IMR-90 (cell line): Measurements from ENCODE around the gene FRS3.

Experiments
- BHLHE40 ChIP-seq: fragments of 150-350 bp; IDR thresholded peaks from 2 replicates; pipeline ENCODE4 v1.6.1; 2016; ENCODE audit warnings: mild to moderate bottlenecking, low read depth, low read length
- MAZ ChIP-seq: IDR thresholded peaks from 2 replicates; pipeline ENCODE4 v1.6.1; 2012; ENCODE audit warnings: low read depth, mild to moderate bottlenecking, low read length, improper control_type of control experiment, moderate library complexity, borderline replicate concordance
- MXI1 ChIP-seq: IDR thresholded peaks from 2 replicates; pipeline ENCODE4 v1.6.1; 2012; ENCODE audit warnings: low read depth, mild to moderate bottlenecking, low read length, moderate library complexity, borderline replicate concordance
- POLR2A ChIP-seq: IDR thresholded peaks from 2 replicates; pipeline ENCODE4 v1.6.1; 2012; ENCODE audit warnings: mild to moderate bottlenecking, low read depth, low read length
- RAD21 ChIP-seq: IDR thresholded peaks from 2 replicates; pipeline ENCODE4 v1.6.1; 2012; ENCODE audit warnings: low read length, improper control_type of control experiment
- RFX5 ChIP-seq: IDR thresholded peaks from 2 replicates; pipeline ENCODE4 v1.8.0; 2012; ENCODE audit warnings: low read depth, mild to moderate bottlenecking, low read length, moderate library complexity
- SMC3 ChIP-seq: fragments of 150-350 bp; IDR thresholded peaks from 2 replicates; pipeline ENCODE4 v1.6.1; 2016; ENCODE audit warnings: low read depth, mild to moderate bottlenecking, antibody characterized with exemption, low read length, moderate library complexity
- TF ChIP-seq, protein P1 (sequence below): conservative IDR thresholded peaks from 2 replicates; pipeline ENCODE4 v1.5.1; 2012; ENCODE audit warnings: mild to moderate bottlenecking, low read depth, low read length, improper control_type of control experiment
- TF ChIP-seq, protein P2 (sequence below): fragments of 150-350 bp; IDR thresholded peaks from 2 replicates; pipeline ENCODE4 v1.6.1; 2016; ENCODE audit warnings: low read depth, mild to moderate bottlenecking, low read length, moderate library complexity, borderline replicate concordance
- TF ChIP-seq, protein P3 (sequence below): fragments of 150-350 bp; IDR thresholded peaks from 2 replicates; pipeline ENCODE4 v1.6.1; 2017; ENCODE audit warnings: mild to moderate bottlenecking, antibody characterized with exemption, low read length, low read depth

DNA sequence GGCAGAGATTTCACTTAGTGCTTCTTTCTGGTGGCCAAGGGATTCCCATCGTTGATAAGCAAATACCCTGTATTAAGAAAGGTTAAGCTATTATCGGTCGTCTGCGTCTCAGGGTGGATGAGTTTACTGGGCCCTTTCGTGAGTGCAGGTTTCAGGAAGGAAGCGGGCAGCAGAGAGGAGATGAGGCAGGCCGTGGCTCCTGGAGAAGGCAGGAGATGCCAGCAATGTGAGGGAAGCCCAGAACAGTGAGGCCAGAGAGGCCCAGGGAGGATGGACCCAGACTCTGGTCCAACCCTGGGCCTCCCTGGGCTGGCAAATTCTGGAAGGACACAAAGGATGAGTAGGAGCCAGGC is 55.5 kb downstream of the FRS3 start:
- TF ChIP-seq, protein P1, sequence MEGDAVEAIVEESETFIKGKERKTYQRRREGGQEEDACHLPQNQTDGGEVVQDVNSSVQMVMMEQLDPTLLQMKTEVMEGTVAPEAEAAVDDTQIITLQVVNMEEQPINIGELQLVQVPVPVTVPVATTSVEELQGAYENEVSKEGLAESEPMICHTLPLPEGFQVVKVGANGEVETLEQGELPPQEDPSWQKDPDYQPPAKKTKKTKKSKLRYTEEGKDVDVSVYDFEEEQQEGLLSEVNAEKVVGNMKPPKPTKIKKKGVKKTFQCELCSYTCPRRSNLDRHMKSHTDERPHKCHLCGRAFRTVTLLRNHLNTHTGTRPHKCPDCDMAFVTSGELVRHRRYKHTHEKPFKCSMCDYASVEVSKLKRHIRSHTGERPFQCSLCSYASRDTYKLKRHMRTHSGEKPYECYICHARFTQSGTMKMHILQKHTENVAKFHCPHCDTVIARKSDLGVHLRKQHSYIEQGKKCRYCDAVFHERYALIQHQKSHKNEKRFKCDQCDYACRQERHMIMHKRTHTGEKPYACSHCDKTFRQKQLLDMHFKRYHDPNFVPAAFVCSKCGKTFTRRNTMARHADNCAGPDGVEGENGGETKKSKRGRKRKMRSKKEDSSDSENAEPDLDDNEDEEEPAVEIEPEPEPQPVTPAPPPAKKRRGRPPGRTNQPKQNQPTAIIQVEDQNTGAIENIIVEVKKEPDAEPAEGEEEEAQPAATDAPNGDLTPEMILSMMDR = no peak
- TF ChIP-seq MXI1 (no peak), POLR2A (no peak), RAD21 (no peak), SMC3 (no peak), RFX5 (no peak), MAZ (no peak), BHLHE40 (no peak)
- TF ChIP-seq, protein P2, sequence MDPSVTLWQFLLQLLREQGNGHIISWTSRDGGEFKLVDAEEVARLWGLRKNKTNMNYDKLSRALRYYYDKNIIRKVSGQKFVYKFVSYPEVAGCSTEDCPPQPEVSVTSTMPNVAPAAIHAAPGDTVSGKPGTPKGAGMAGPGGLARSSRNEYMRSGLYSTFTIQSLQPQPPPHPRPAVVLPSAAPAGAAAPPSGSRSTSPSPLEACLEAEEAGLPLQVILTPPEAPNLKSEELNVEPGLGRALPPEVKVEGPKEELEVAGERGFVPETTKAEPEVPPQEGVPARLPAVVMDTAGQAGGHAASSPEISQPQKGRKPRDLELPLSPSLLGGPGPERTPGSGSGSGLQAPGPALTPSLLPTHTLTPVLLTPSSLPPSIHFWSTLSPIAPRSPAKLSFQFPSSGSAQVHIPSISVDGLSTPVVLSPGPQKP = no peak
- TF ChIP-seq, protein P3, sequence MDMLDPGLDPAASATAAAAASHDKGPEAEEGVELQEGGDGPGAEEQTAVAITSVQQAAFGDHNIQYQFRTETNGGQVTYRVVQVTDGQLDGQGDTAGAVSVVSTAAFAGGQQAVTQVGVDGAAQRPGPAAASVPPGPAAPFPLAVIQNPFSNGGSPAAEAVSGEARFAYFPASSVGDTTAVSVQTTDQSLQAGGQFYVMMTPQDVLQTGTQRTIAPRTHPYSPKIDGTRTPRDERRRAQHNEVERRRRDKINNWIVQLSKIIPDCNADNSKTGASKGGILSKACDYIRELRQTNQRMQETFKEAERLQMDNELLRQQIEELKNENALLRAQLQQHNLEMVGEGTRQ = no peak
